IPS-11a (cell line): ENCODE data around the gene B4GALNT3.
A peak's percentile ranks its signal among the peaks of the same experiment; 100 is the strongest.
"Not testable (repeated sequence)": the region's sequence is repeated elsewhere in the genome, so short reads cannot be mapped to it uniquely, and the experiment has no call there.

ENCODE experiments used
- H3K4me3 ChIP-seq: one replicate; pipeline ENCODE4 v1.5.1; 2013; ENCODE audit warnings: low read depth, low read length, control low read depth

Gene B4GALNT3

GRCh38 chr12:459430-460258 is at the start of gene B4GALNT3:
TSS of gene B4GALNT3 (plus strand) at chr12:459939. CDS start at chr12:460377, 438 bp downstream.
- H3K4me3 ChIP-seq = peak within 1 kb of the TSS; percentile 36

GRCh38 chr12:414859-415258 is 44.9 kb upstream of the B4GALNT3 start:
- no peak overlapping the region for H3K4me3 ChIP-seq

GRCh38 chr12:418432-418831 is 41.3 kb upstream of the B4GALNT3 start:
- no peak overlapping the region for H3K4me3 ChIP-seq

GRCh38 chr12:422526-422925 is 37.2 kb upstream of the B4GALNT3 start:
- H3K4me3 ChIP-seq = no peak overlapping the region

- not testable (repeated sequence) for H3K4me3 ChIP-seq
Observed at GRCh38 chr12:435737-436136, 24.0 kb upstream of the B4GALNT3 start.

- no peak overlapping the region for H3K4me3 ChIP-seq
Observed at GRCh38 chr12:442235-442884, 17.4 kb upstream of the B4GALNT3 start.

GRCh38 chr12:447141-447540 is 12.6 kb upstream of the B4GALNT3 start:
- no peak overlapping the region for H3K4me3 ChIP-seq

GRCh38 chr12:449203-449602 is 10.5 kb upstream of the B4GALNT3 start:
- H3K4me3 ChIP-seq = no peak overlapping the region

- no peak overlapping the region for H3K4me3 ChIP-seq
Observed at GRCh38 chr12:450438-450837, 9.3 kb upstream of the B4GALNT3 start.

- H3K4me3 ChIP-seq = no peak overlapping the region
Observed at GRCh38 chr12:452667-453210, 7.0 kb upstream of the B4GALNT3 start.

- H3K4me3 ChIP-seq = no peak overlapping the region
Observed at GRCh38 chr12:454833-455232, 4.9 kb upstream of the B4GALNT3 start.

- no peak overlapping the region for H3K4me3 ChIP-seq
Observed at GRCh38 chr12:455821-456220, 3.9 kb upstream of the B4GALNT3 start.

GRCh38 chr12:457676-458075 is 2.1 kb upstream of the B4GALNT3 start:
- H3K4me3 ChIP-seq = no peak overlapping the region

- H3K4me3 ChIP-seq = no peak overlapping the region
Observed at GRCh38 chr12:459050-459429, 699 bp upstream of the B4GALNT3 start.

GRCh38 chr12:460261-461230 is 807 bp downstream of the B4GALNT3 start:
- peak overlapping the region; percentile 36 for H3K4me3 ChIP-seq

- no peak overlapping the region for H3K4me3 ChIP-seq
Observed at GRCh38 chr12:461425-461824, 1.7 kb downstream of the B4GALNT3 start.

- H3K4me3 ChIP-seq = no peak overlapping the region
Observed at GRCh38 chr12:462936-463705, 3.4 kb downstream of the B4GALNT3 start.

GRCh38 chr12:464484-465267 is 4.9 kb downstream of the B4GALNT3 start:
- H3K4me3 ChIP-seq = no peak overlapping the region

GRCh38 chr12:466039-466438 is 6.3 kb downstream of the B4GALNT3 start:
- no peak overlapping the region for H3K4me3 ChIP-seq
